COLO668 (cell line): Measurements from ENCODE around the gene GRID1.

Experiments
- DNase-seq: peaks from one replicate; lab custom pipeline; 2025; ENCODE audit not compliant: unreplicated experiment; lab: John Stamatoyannopoulos, UW

The GRID1 gene

GRCh38 chr10:86172301-86172700, 194.3 kb downstream of the GRID1 start:
- no peak for DNase-seq

- no peak for DNase-seq
Observed at GRCh38 chr10:86170255-86171108, 196.1 kb downstream of the GRID1 start.

- DNase-seq: no peak
Observed at GRCh38 chr10:86169506-86170254, 196.9 kb downstream of the GRID1 start.

GRCh38 chr10:86169066-86169465, 197.5 kb downstream of the GRID1 start:
- no peak for DNase-seq

GRCh38 chr10:86168256-86168655, 198.3 kb downstream of the GRID1 start:
- DNase-seq: no peak

- no peak for DNase-seq
Observed at GRCh38 chr10:86167762-86168128, 198.8 kb downstream of the GRID1 start.

GRCh38 chr10:86167121-86167761, 199.4 kb downstream of the GRID1 start:
- DNase-seq: no peak

- DNase-seq: no peak
Observed at GRCh38 chr10:86165666-86166065, 200.9 kb downstream of the GRID1 start.

GRCh38 chr10:86164960-86165630, 201.5 kb downstream of the GRID1 start:
- DNase-seq: no peak

- DNase-seq: no peak
Observed at GRCh38 chr10:86164174-86164774, 202.3 kb downstream of the GRID1 start.

GRCh38 chr10:86163522-86164173, 202.9 kb downstream of the GRID1 start:
- DNase-seq: no peak

GRCh38 chr10:86162696-86163400, 203.7 kb downstream of the GRID1 start:
- no peak for DNase-seq

- no peak for DNase-seq
Observed at GRCh38 chr10:86162036-86162435, 204.6 kb downstream of the GRID1 start.

GRCh38 chr10:86160890-86161585, 205.6 kb downstream of the GRID1 start:
- DNase-seq: no peak

GRCh38 chr10:86159797-86160196, 206.8 kb downstream of the GRID1 start:
- DNase-seq: no peak

GRCh38 chr10:86155054-86155921, 211.3 kb downstream of the GRID1 start:
- no peak for DNase-seq

GRCh38 chr10:86153751-86154150, 212.8 kb downstream of the GRID1 start:
- no peak for DNase-seq

- no peak for DNase-seq
Observed at GRCh38 chr10:86152911-86153310, 213.7 kb downstream of the GRID1 start.
